OCI-LY1 (cell line): ENCODE data around the gene ELP2.
"Not testable (repeated sequence)": the region's sequence is repeated elsewhere in the genome, so short reads cannot be mapped to it uniquely, and the experiment has no call there.

Experiments
- EZH2 ChIP-seq: fragments of 200-600 bp; sonication (generic), shearing (Covaris generic); IDR thresholded peaks from 2 replicates; pipeline ENCODE4 v1.8.0; 2017; ENCODE audit warnings: borderline replicate concordance, mixed run types, mild to moderate bottlenecking, antibody characterized with exemption, low read length, moderate library complexity, mixed read lengths
- TF ChIP-seq, protein P1 (sequence below): fragments of 200-600 bp; sonication (generic), shearing (Covaris generic); IDR thresholded peaks from 2 replicates; pipeline ENCODE4 v1.5.1; 2017; ENCODE audit warnings: mild to moderate bottlenecking, antibody characterized with exemption, low read length, moderate library complexity, mixed read lengths

DNA sequence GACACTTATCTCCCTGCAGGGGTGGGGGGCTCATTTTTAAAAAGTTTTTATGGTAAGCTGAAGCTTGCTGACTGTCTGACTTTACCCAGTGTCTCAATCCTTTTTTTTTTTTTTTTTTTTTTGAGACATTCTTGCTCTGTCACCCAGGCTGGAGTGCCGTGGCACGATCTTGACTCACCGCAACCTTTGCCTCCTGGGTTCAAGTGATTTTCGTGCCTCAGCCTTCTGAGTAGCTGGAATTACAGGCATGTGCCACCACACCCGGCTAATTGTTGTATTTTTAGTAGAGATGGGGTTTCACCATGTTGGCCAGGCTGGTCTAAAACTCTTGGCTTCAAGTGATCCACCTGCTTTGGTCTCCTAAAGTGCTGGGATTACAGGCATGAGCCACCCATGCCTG, 37.6 kb upstream of the ELP2 start:
- TF ChIP-seq, protein P1, sequence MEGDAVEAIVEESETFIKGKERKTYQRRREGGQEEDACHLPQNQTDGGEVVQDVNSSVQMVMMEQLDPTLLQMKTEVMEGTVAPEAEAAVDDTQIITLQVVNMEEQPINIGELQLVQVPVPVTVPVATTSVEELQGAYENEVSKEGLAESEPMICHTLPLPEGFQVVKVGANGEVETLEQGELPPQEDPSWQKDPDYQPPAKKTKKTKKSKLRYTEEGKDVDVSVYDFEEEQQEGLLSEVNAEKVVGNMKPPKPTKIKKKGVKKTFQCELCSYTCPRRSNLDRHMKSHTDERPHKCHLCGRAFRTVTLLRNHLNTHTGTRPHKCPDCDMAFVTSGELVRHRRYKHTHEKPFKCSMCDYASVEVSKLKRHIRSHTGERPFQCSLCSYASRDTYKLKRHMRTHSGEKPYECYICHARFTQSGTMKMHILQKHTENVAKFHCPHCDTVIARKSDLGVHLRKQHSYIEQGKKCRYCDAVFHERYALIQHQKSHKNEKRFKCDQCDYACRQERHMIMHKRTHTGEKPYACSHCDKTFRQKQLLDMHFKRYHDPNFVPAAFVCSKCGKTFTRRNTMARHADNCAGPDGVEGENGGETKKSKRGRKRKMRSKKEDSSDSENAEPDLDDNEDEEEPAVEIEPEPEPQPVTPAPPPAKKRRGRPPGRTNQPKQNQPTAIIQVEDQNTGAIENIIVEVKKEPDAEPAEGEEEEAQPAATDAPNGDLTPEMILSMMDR, result not testable (repeated sequence)
- not testable (repeated sequence) for TF ChIP-seq EZH2
